PC-9 (cell line): Measurements from ENCODE around the gene TEKT2.

Experiments used
- CTCF ChIP-seq: fragments of 200-600 bp; sonication (generic); conservative IDR thresholded peaks from 2 replicates; pipeline ENCODE4 v1.6.1; 2017; ENCODE audit warnings: mixed run types, antibody characterized with exemption, mild to moderate bottlenecking, moderate library complexity
- EZH2 ChIP-seq: fragments of 200-600 bp; sonication (generic); IDR thresholded peaks from 2 replicates; pipeline ENCODE4 v1.8.0; 2017; ENCODE audit warnings: antibody characterized with exemption, low read depth

- TF ChIP-seq EZH2 (no peak), CTCF (no peak)
Observed at GRCh38 chr1:36085126-36085525, 1.2 kb downstream of the TEKT2 start.
